ENCODE measurements around the gene ST3GAL3.
"Not testable (repeated sequence)": the region's sequence is repeated elsewhere in the genome, so short reads cannot be mapped to it uniquely, and the experiment has no call there.

Gene ST3GAL3

GRCh38 chr1:43822040-43822690, 114.8 kb downstream of the ST3GAL3 start:
- H3K4me3 ChIP-seq (ENCODE audit: low read length), result no peak overlapping the region
- no peaks in the 10 kb centered on the region for H3K27me3 ChIP-seq (ENCODE audit: control insufficient read depth, insufficient read depth, low read length)
- no peak overlapping the region for H3K9ac ChIP-seq (ENCODE audit: low read length)
- H3K36me3 ChIP-seq (ENCODE audit: control insufficient read depth, insufficient read depth, low read length), result no peaks in the 10 kb centered on the region
- H3K4me1 ChIP-seq (ENCODE audit: control insufficient read depth, insufficient read depth, low read length), result peaks cover 3% of the 10 kb centered on the region
- H3K27ac ChIP-seq (ENCODE audit: low read depth, low read length), result peak overlapping the region; percentile 74

- no peak overlapping the region for H3K9ac ChIP-seq (ENCODE audit: low read length)
- peaks cover 3% of the 10 kb centered on the region for H3K4me1 ChIP-seq (ENCODE audit: control insufficient read depth, insufficient read depth, low read length)
- no peak overlapping the region for H3K4me3 ChIP-seq (ENCODE audit: low read length)
- no peaks in the 10 kb centered on the region for H3K27me3 ChIP-seq (ENCODE audit: control insufficient read depth, insufficient read depth, low read length)
- no peaks in the 10 kb centered on the region for H3K36me3 ChIP-seq (ENCODE audit: control insufficient read depth, insufficient read depth, low read length)
- H3K27ac ChIP-seq (ENCODE audit: low read depth, low read length), result no peak overlapping the region
These were observed 117.5 kb downstream of the ST3GAL3 start for GRCh38 chr1:43824795-43825194.

GRCh38 chr1:43828574-43828973, 121.2 kb downstream of the ST3GAL3 start:
- no peak overlapping the region for H3K4me3 ChIP-seq (ENCODE audit: low read length)
- H3K9ac ChIP-seq (ENCODE audit: low read length), result no peak overlapping the region
- H3K27ac ChIP-seq (ENCODE audit: low read depth, low read length), result no peak overlapping the region
- no peaks in the 10 kb centered on the region for H3K27me3 ChIP-seq (ENCODE audit: control insufficient read depth, insufficient read depth, low read length)
- H3K4me1 ChIP-seq (ENCODE audit: control insufficient read depth, insufficient read depth, low read length), result peaks cover 3% of the 10 kb centered on the region
- H3K36me3 ChIP-seq (ENCODE audit: control insufficient read depth, insufficient read depth, low read length), result no peaks in the 10 kb centered on the region

GRCh38 chr1:43830802-43831201, 123.5 kb downstream of the ST3GAL3 start:
- H3K36me3 ChIP-seq (ENCODE audit: control insufficient read depth, insufficient read depth, low read length), result no peaks in the 10 kb centered on the region
- no peak overlapping the region for H3K9ac ChIP-seq (ENCODE audit: low read length)
- no peak overlapping the region for H3K27ac ChIP-seq (ENCODE audit: low read depth, low read length)
- H3K27me3 ChIP-seq (ENCODE audit: control insufficient read depth, insufficient read depth, low read length), result no peaks in the 10 kb centered on the region
- no peak overlapping the region for H3K4me3 ChIP-seq (ENCODE audit: low read length)
- H3K4me1 ChIP-seq (ENCODE audit: control insufficient read depth, insufficient read depth, low read length), result peaks cover 6% of the 10 kb centered on the region

- no peak overlapping the region for H3K27ac ChIP-seq (ENCODE audit: low read depth, low read length)
- H3K4me1 ChIP-seq (ENCODE audit: control insufficient read depth, insufficient read depth, low read length), result peaks cover 14% of the 10 kb centered on the region
These were observed 124.5 kb downstream of the ST3GAL3 start for GRCh38 chr1:43831851-43832250.

GRCh38 chr1:43832255-43832654, 124.9 kb downstream of the ST3GAL3 start:
- Histone ChIP-seq H3K9ac (ENCODE audit: low read length) (no peak overlapping the region), H3K36me3 (ENCODE audit: control insufficient read depth, insufficient read depth, low read length) (no peaks in the 10 kb centered on the region), H3K27me3 (ENCODE audit: control insufficient read depth, insufficient read depth, low read length) (no peaks in the 10 kb centered on the region), H3K27ac (ENCODE audit: low read depth, low read length) (no peak overlapping the region), H3K4me1 (ENCODE audit: control insufficient read depth, insufficient read depth, low read length) (peaks cover 14% of the 10 kb centered on the region), H3K4me3 (ENCODE audit: low read length) (no peak overlapping the region)

More at GRCh38 chr1:43831851-43832250, 124.5 kb downstream of the ST3GAL3 start:
- Histone ChIP-seq H3K27me3 (ENCODE audit: control insufficient read depth, insufficient read depth, low read length) (no peaks in the 10 kb centered on the region), H3K36me3 (ENCODE audit: control insufficient read depth, insufficient read depth, low read length) (no peaks in the 10 kb centered on the region), H3K4me3 (ENCODE audit: low read length) (no peak overlapping the region), H3K9ac (ENCODE audit: low read length) (no peak overlapping the region)

- Histone ChIP-seq H3K4me1 (ENCODE audit: control insufficient read depth, insufficient read depth, low read length) (peaks cover 14% of the 10 kb centered on the region), H3K9ac (ENCODE audit: low read length) (no peak overlapping the region), H3K27me3 (ENCODE audit: control insufficient read depth, insufficient read depth, low read length) (no peaks in the 10 kb centered on the region), H3K27ac (ENCODE audit: low read depth, low read length) (no peak overlapping the region), H3K36me3 (ENCODE audit: control insufficient read depth, insufficient read depth, low read length) (no peaks in the 10 kb centered on the region), H3K4me3 (ENCODE audit: low read length) (no peak overlapping the region)
These were observed 125.7 kb downstream of the ST3GAL3 start for GRCh38 chr1:43832998-43833397.

- not testable (repeated sequence) for H3K27ac ChIP-seq (ENCODE audit: low read depth, low read length); H3K36me3 ChIP-seq (ENCODE audit: control insufficient read depth, insufficient read depth, low read length); H3K4me3 ChIP-seq (ENCODE audit: low read length); H3K27me3 ChIP-seq (ENCODE audit: control insufficient read depth, insufficient read depth, low read length); H3K9ac ChIP-seq (ENCODE audit: low read length)
- H3K4me1 ChIP-seq (ENCODE audit: control insufficient read depth, insufficient read depth, low read length), result peaks cover 14% of the 10 kb centered on the region
These were observed 126.6 kb downstream of the ST3GAL3 start for GRCh38 chr1:43833902-43834279.

GRCh38 chr1:43834280-43835081, 127.1 kb downstream of the ST3GAL3 start:
- H3K4me1 ChIP-seq (ENCODE audit: control insufficient read depth, insufficient read depth, low read length), result peaks cover 14% of the 10 kb centered on the region
- no peak overlapping the region for H3K4me3 ChIP-seq (ENCODE audit: low read length)
- peak overlapping the region; percentile 6 for H3K27ac ChIP-seq (ENCODE audit: low read depth, low read length)
- H3K36me3 ChIP-seq (ENCODE audit: control insufficient read depth, insufficient read depth, low read length), result no peaks in the 10 kb centered on the region
- no peak overlapping the region for H3K9ac ChIP-seq (ENCODE audit: low read length)
- H3K27me3 ChIP-seq (ENCODE audit: control insufficient read depth, insufficient read depth, low read length), result no peaks in the 10 kb centered on the region

GRCh38 chr1:43835082-43836021, 128.0 kb downstream of the ST3GAL3 start:
- Histone ChIP-seq H3K4me1 (ENCODE audit: control insufficient read depth, insufficient read depth, low read length) (peaks cover 14% of the 10 kb centered on the region), H3K27ac (ENCODE audit: low read depth, low read length) (peak overlapping the region; percentile 36), H3K4me3 (ENCODE audit: low read length) (no peak overlapping the region), H3K9ac (ENCODE audit: low read length) (no peak overlapping the region), H3K27me3 (ENCODE audit: control insufficient read depth, insufficient read depth, low read length) (no peaks in the 10 kb centered on the region), H3K36me3 (ENCODE audit: control insufficient read depth, insufficient read depth, low read length) (no peaks in the 10 kb centered on the region)

GRCh38 chr1:43836267-43836951, 129.1 kb downstream of the ST3GAL3 start:
- H3K9ac ChIP-seq (ENCODE audit: low read length), result no peak overlapping the region

GRCh38 chr1:43839056-43839455, 131.7 kb downstream of the ST3GAL3 start:
- peaks cover 2% of the 10 kb centered on the region for H3K36me3 ChIP-seq (ENCODE audit: control insufficient read depth, insufficient read depth, low read length)
- H3K27ac ChIP-seq (ENCODE audit: low read depth, low read length), result no peak overlapping the region
- no peaks in the 10 kb centered on the region for H3K27me3 ChIP-seq (ENCODE audit: control insufficient read depth, insufficient read depth, low read length)
- H3K9ac ChIP-seq (ENCODE audit: low read length), result no peak overlapping the region
- H3K4me1 ChIP-seq (ENCODE audit: control insufficient read depth, insufficient read depth, low read length), result peaks cover 14% of the 10 kb centered on the region
- H3K4me3 ChIP-seq (ENCODE audit: low read length), result no peak overlapping the region

More at GRCh38 chr1:43836267-43836951, 129.1 kb downstream of the ST3GAL3 start:
- Histone ChIP-seq H3K36me3 (ENCODE audit: control insufficient read depth, insufficient read depth, low read length) (no peaks in the 10 kb centered on the region), H3K27me3 (ENCODE audit: control insufficient read depth, insufficient read depth, low read length) (no peaks in the 10 kb centered on the region), H3K27ac (ENCODE audit: low read depth, low read length) (no peak overlapping the region), H3K4me1 (ENCODE audit: control insufficient read depth, insufficient read depth, low read length) (peaks cover 14% of the 10 kb centered on the region), H3K4me3 (ENCODE audit: low read length) (no peak overlapping the region)

All from rectal smooth muscle tissue (tissue), 1 donor.